SK-N-SH (cell line): Measurements from ENCODE around the gene FCMR. TPM values are rescaled to one million over a fixed set of nuclear protein-coding genes. Genes with fewer than 3 reads are reported as not detected.

Experiments used
- CTCF ChIA-PET: fragments of 300-600, 350-600 bp; formaldehyde crosslinking; extraction: SDS; loops from one replicate; lab custom pipeline; 2021; lab: Yijun Ruan, JAX
- POLR2A ChIA-PET: fragments of 350-600 bp; sonication (Branson Sonifier 250); formaldehyde crosslinking; extraction: SDS; loops from one replicate; lab custom pipeline; 2020; ENCODE audit warnings: antibody characterized with exemption, inconsistent platforms; lab: Yijun Ruan, JAX
- DNase-seq: peaks from one replicate; pipeline ENCODE4 v3.0.0; 2012
- H2AFZ ChIP-seq: fragments of 200-600 bp; sonication (generic); 2 replicates; pipeline ENCODE4 v1.8.1; 2016; ENCODE audit warnings: antibody characterized with exemption, mild to moderate bottlenecking, low read depth
- H3F3A ChIP-seq: fragments of 200-600 bp; sonication (generic); replicated peaks from 2 replicates; pipeline ENCODE3; 2016; ENCODE audit warnings: antibody characterized with exemption, mild to moderate bottlenecking; ENCODE audit not compliant: insufficient read depth
- H3K27ac ChIP-seq, 2 experiments: fragments of 200-500 bp in 1 of 2; fragments of 200-600 bp in 1 of 2; sonication (Bioruptor generic) in 1 of 2; sonication (generic), shearing (Covaris generic) in 1 of 2; 2 replicates each; pipeline versions ENCODE4 v1.5.1 to v1.6.1; 2014 to 2016; ENCODE audit warnings: low read depth in 2 of 2, inconsistent platforms in 1 of 2, low read length in 1 of 2, mild to moderate bottlenecking in 1 of 2, mixed read lengths in 1 of 2
- H3K27me3 ChIP-seq: fragments of 200-600 bp; sonication (generic), shearing (Covaris generic); 2 replicates; pipeline ENCODE4 v1.6.1; 2016; ENCODE audit warnings: mixed run types; ENCODE audit not compliant: insufficient read depth
- H3K36me3 ChIP-seq, 2 experiments: fragments of 200-500 bp in 1 of 2; fragments of 200-600 bp in 1 of 2; sonication (Bioruptor generic) in 1 of 2; sonication (generic) in 1 of 2; replicated peaks in 1 of 2; 2 replicates each; pipeline versions ENCODE3 to v1.5.1; 2014 to 2016; ENCODE audit warnings: low read length in 1 of 2, mild to moderate bottlenecking in 1 of 2; ENCODE audit not compliant: insufficient read depth in 2 of 2, control insufficient read depth in 1 of 2
- H3K4me1 ChIP-seq, 2 experiments: fragments of 200-500 bp in 1 of 2; fragments of 200-600 bp in 1 of 2; sonication (Bioruptor generic) in 1 of 2; sonication (generic), shearing (Covaris generic) in 1 of 2; 2 replicates each; pipeline versions ENCODE4 v1.5.1 to v1.6.1; 2014 to 2016; ENCODE audit warnings: low read depth in 1 of 2, low read length in 1 of 2, mixed run types in 1 of 2; ENCODE audit not compliant: insufficient read depth in 2 of 2, control insufficient read depth in 1 of 2
- H3K4me2 ChIP-seq: fragments of 200-600 bp; sonication (generic), shearing (Covaris generic); 2 replicates; pipeline ENCODE4 v1.6.1; 2017; ENCODE audit warnings: mixed run types
- H3K4me3 ChIP-seq, 2 experiments: fragments of 200-500 bp in 1 of 2; fragments of 200-600 bp in 1 of 2; sonication (Bioruptor generic) in 1 of 2; sonication (generic), shearing (Covaris generic) in 1 of 2; 2 replicates each; pipeline versions ENCODE4 v1.5.1 to v1.8.1; 2014 to 2016; ENCODE audit warnings: low read depth in 2 of 2, inconsistent platforms in 1 of 2, low read length in 1 of 2, mild to moderate bottlenecking in 1 of 2, mixed read lengths in 1 of 2, moderate library complexity in 1 of 2
- H3K79me2 ChIP-seq: fragments of 200-600 bp; sonication (generic); 2 replicates; pipeline ENCODE4 v1.8.1; 2017; ENCODE audit warnings: mild to moderate bottlenecking; ENCODE audit not compliant: insufficient read depth
- H3K9ac ChIP-seq: fragments of 200-600 bp; sonication (generic); 2 replicates; pipeline ENCODE4 v1.6.1; 2017; ENCODE audit warnings: mixed run types
- H3K9me2 ChIP-seq: fragments of 200-600 bp; sonication (generic); 2 replicates; pipeline ENCODE4 v1.6.1; 2017; ENCODE audit warnings: mixed run types
- H3K9me3 ChIP-seq: fragments of 200-600 bp; sonication (generic); 2 replicates; pipeline ENCODE4 v1.6.1; 2017; ENCODE audit warnings: mixed run types, mild to moderate bottlenecking, moderate library complexity
- H4K20me1 ChIP-seq: fragments of 200-600 bp; sonication (generic); 2 replicates; pipeline ENCODE4 v1.6.1; 2017; ENCODE audit warnings: mild to moderate bottlenecking, mixed run types; ENCODE audit not compliant: insufficient read depth
- ELF1 ChIP-seq: IDR thresholded peaks from 2 replicates; pipeline ENCODE4 v1.4.0; 2012
- EP300 ChIP-seq, 2 experiments: IDR thresholded peaks; 2 replicates each; pipeline versions ENCODE4 v1.4.0 to v1.6.1; 2012; ENCODE audit warnings: borderline replicate concordance in 1 of 2, low read depth in 1 of 2, low read length in 1 of 2
- FOXJ3 ChIP-seq: sonication (generic); formaldehyde crosslinking; IDR thresholded peaks from 2 replicates; pipeline ENCODE4 v1.5.1; 2020; ENCODE audit warnings: mild to moderate bottlenecking, missing genetic modification reagents
- POLR2AphosphoS5 ChIP-seq: IDR thresholded peaks from 2 replicates; pipeline ENCODE4 v1.6.1; 2012; ENCODE audit warnings: low read depth, low read length
- RCOR1 ChIP-seq: fragments of 150-350 bp; IDR thresholded peaks from 2 replicates; pipeline ENCODE4 v1.6.1; 2017; ENCODE audit warnings: antibody characterized with exemption, low read length
- REST ChIP-seq: IDR thresholded peaks from 2 replicates; pipeline ENCODE4 v1.6.1; 2012; ENCODE audit warnings: mild to moderate bottlenecking, low read depth, low read length, moderate library complexity
- TCF12 ChIP-seq: IDR thresholded peaks from 2 replicates; pipeline ENCODE4 v1.4.0; 2012
- USF2 ChIP-seq: fragments of 150-350 bp; IDR thresholded peaks from 2 replicates; pipeline ENCODE4 v1.6.1; 2017; ENCODE audit warnings: antibody characterized with exemption, low read length, low read depth, borderline replicate concordance
- ZBTB33 ChIP-seq: IDR thresholded peaks from 2 replicates; pipeline ENCODE4 v1.4.0; 2012; ENCODE audit warnings: low read depth, borderline replicate concordance
- WGBS: methylation state at CpG from one replicate; pipeline ENCODE4 v1.1.6; 2017; ENCODE audit warnings: low lambda C conversion rate; 5-methylcytosine and 5-hydroxymethylcytosine counted together
- polyA plus RNA-seq, 3 experiments: library from polyadenylated mRNA; depleted of rRNA; stranded (reverse); fragments of >200 nt; gene quantifications; 2 replicates each; pipeline ENCODE4 v1.2.3, GENCODE V29; 2012

The FCMR gene
- polyA plus RNA-seq, 1 of the 3 experiments (the other 2 are of a cell fraction) = 0.15 TPM

GRCh38 chr1:206957639-206958038 lies 35.9 kb upstream of the FCMR start:
- H3K36me3 ChIP-seq = no peaks in the 10 kb centered on the region
- H3K79me2 ChIP-seq = no peaks in the 10 kb centered on the region
- no peaks in the 10 kb centered on the region for H3F3A ChIP-seq
- no peaks in the 10 kb centered on the region for H4K20me1 ChIP-seq
- H3K27ac ChIP-seq = no peak overlapping the region
- TF ChIP-seq EP300 (IDR thresholded peaks at IDR 0.05; ENCODE audit: borderline replicate concordance in 1 of 2, low read depth in 1 of 2, low read length in 1 of 2) (no peak), RCOR1 (no peak), ZBTB33 (no peak), REST (no peak), USF2 (no peak), ELF1 (no peak), POLR2AphosphoS5 (no peak), TCF12 (no peak), FOXJ3 (CRISPR knock-in tag) (no peak)
- no peak for DNase-seq
- no peaks in the 10 kb centered on the region for H3K4me1 ChIP-seq
- CTCF ChIA-PET = interaction anchor here (1.0 to 1.4 kb wide), 3 partner anchors 25 to 232 kb away, joined by 3 read pairs; no protein-coding TSS in a partner anchor
- H3K9me2 ChIP-seq = no peaks in the 10 kb centered on the region
- POLR2A ChIA-PET = no interaction called here
- H3K4me3 ChIP-seq = no peak overlapping the region
- no peak overlapping the region for H2AFZ ChIP-seq
- no peak overlapping the region for H3K9ac ChIP-seq
- H3K9me3 ChIP-seq = no peaks in the 10 kb centered on the region
- peaks cover 27% of the 10 kb centered on the region; the same call in 1 of the 2 replicates for H3K27me3 ChIP-seq
- WGBS = 50% methylated on average over 5 of the region's 5 CpGs
- H3K4me2 ChIP-seq = no peak overlapping the region
